NB4 (cell line): ENCODE measurements around the gene CEP131.

Experiments used
- DNase-seq: peaks from one replicate; pipeline ENCODE4 v3.0.0; 2010; ENCODE audit warnings: low read depth
- H3K4me3 ChIP-seq: one replicate; pipeline ENCODE4 v1.5.1; 2011; ENCODE audit warnings: mild to moderate bottlenecking, low read depth, low read length, moderate library complexity
- CTCF ChIP-seq: IDR thresholded peaks from one replicate; pipeline ENCODE4 v1.5.1; 2012; ENCODE audit warnings: low read depth, low read length
- MAX ChIP-seq: IDR thresholded peaks from 2 replicates; pipeline ENCODE4 v1.6.1; 2011; ENCODE audit warnings: low read depth, low read length
- MYC ChIP-seq: IDR thresholded peaks from 2 replicates; pipeline ENCODE4 v1.6.1; 2011; ENCODE audit warnings: low read depth, low read length
- POLR2A ChIP-seq: IDR thresholded peaks from 2 replicates; pipeline ENCODE4 v1.6.1; 2011; ENCODE audit warnings: mild to moderate bottlenecking; ENCODE audit not compliant: insufficient read length; ENCODE audit errors: extremely low read depth

CEP131 gene

GRCh38 chr17:81181811-81182185, 41.0 kb downstream of the CEP131 start:
- H3K4me3 ChIP-seq = no peak overlapping the region
- DNase-seq = no peak
- TF ChIP-seq POLR2A = no peak
- TF ChIP-seq MAX = no peak
- TF ChIP-seq MYC = no peak
- no peak for TF ChIP-seq CTCF

- TF ChIP-seq POLR2A (no peak), MAX (no peak), CTCF (no peak), MYC (no peak)
- H3K4me3 ChIP-seq = no peak overlapping the region
- DNase-seq = no peak
Observed at GRCh38 chr17:81180836-81181810, 41.6 kb downstream of the CEP131 start.

GRCh38 chr17:81179861-81180260, 42.9 kb downstream of the CEP131 start:
- no peak overlapping the region for H3K4me3 ChIP-seq
- no peak for DNase-seq
- TF ChIP-seq POLR2A (no peak), CTCF (no peak), MYC (no peak), MAX (no peak)

- H3K4me3 ChIP-seq = no peak overlapping the region
- DNase-seq = no peak
- no peak for TF ChIP-seq MYC
- TF ChIP-seq CTCF = no peak
- TF ChIP-seq MAX = no peak
Observed at GRCh38 chr17:81179220-81179619, 43.5 kb downstream of the CEP131 start.

GRCh38 chr17:81178136-81179091, 44.4 kb downstream of the CEP131 start:
- no peak for TF ChIP-seq MAX
- TF ChIP-seq MYC = no peak
- H3K4me3 ChIP-seq = no peak overlapping the region
- no peak for DNase-seq
